HG02981 (cell line): ENCODE measurements around the gene DNAH5.

ENCODE experiments used
- ATAC-seq: cut with Tn5 transposase; IDR thresholded peaks from one replicate; pipeline ENCODE4 v1.9.1; 2021; ENCODE audit warnings: mild to moderate bottlenecking, moderate library complexity; ENCODE audit not compliant: unreplicated experiment

DNAH5 gene

GRCh38 chr5:13939638-13940037 lies 4.8 kb downstream of the DNAH5 start:
- no peak for ATAC-seq

- no peak for ATAC-seq
Measured at GRCh38 chr5:13934921-13935320, 9.6 kb downstream of the DNAH5 start.

GRCh38 chr5:13934125-13934524 lies 10.4 kb downstream of the DNAH5 start:
- no peak for ATAC-seq

GRCh38 chr5:13932561-13932960 lies 11.9 kb downstream of the DNAH5 start:
- no peak for ATAC-seq

- no peak for ATAC-seq
Measured at GRCh38 chr5:13932011-13932410, 12.5 kb downstream of the DNAH5 start.

- no peak for ATAC-seq
Measured at GRCh38 chr5:13930541-13931171, 13.8 kb downstream of the DNAH5 start.

GRCh38 chr5:13926731-13927130 lies 17.8 kb downstream of the DNAH5 start:
- ATAC-seq = no peak

GRCh38 chr5:13921578-13921977 lies 22.9 kb downstream of the DNAH5 start:
- no peak for ATAC-seq

GRCh38 chr5:13919786-13920185 lies 24.7 kb downstream of the DNAH5 start:
- ATAC-seq = no peak

- no peak for ATAC-seq
Measured at GRCh38 chr5:13919087-13919486, 25.4 kb downstream of the DNAH5 start.

- ATAC-seq = no peak
Measured at GRCh38 chr5:13917061-13917460, 27.4 kb downstream of the DNAH5 start.

GRCh38 chr5:13913962-13914361 lies 30.5 kb downstream of the DNAH5 start:
- ATAC-seq = no peak

GRCh38 chr5:13910637-13911288 lies 33.7 kb downstream of the DNAH5 start:
- ATAC-seq = no peak

- ATAC-seq = no peak
Measured at GRCh38 chr5:13910201-13910600, 34.3 kb downstream of the DNAH5 start.

GRCh38 chr5:13909271-13909670 lies 35.2 kb downstream of the DNAH5 start:
- ATAC-seq = no peak

- no peak for ATAC-seq
Measured at GRCh38 chr5:13898569-13898968, 45.9 kb downstream of the DNAH5 start.

GRCh38 chr5:13878357-13878756 lies 66.1 kb downstream of the DNAH5 start:
- ATAC-seq = no peak

- ATAC-seq = no peak
Measured at GRCh38 chr5:13866792-13867191, 77.7 kb downstream of the DNAH5 start.

GRCh38 chr5:13865312-13865711 lies 79.2 kb downstream of the DNAH5 start:
- no peak for ATAC-seq

GRCh38 chr5:13860146-13860545 lies 84.3 kb downstream of the DNAH5 start:
- no peak for ATAC-seq

GRCh38 chr5:13859270-13860065 lies 85.0 kb downstream of the DNAH5 start:
- no peak for ATAC-seq
